NT2/D1 (cell line): Measurements from ENCODE around the gene EFHC1.

Source experiments
- DNase-seq: peaks from one replicate; pipeline ENCODE4 v3.0.0-alpha.2; 2011; ENCODE audit warnings: low read depth, low spot score
- H3K27me3 ChIP-seq: 2 replicates; pipeline ENCODE4 v1.6.0; 2011; ENCODE audit warnings: mild to moderate bottlenecking; ENCODE audit not compliant: insufficient read length, insufficient read depth
- H3K36me3 ChIP-seq: 2 replicates; pipeline ENCODE4 v1.6.1; 2011; ENCODE audit warnings: mild to moderate bottlenecking, low read length, mixed read lengths; ENCODE audit not compliant: insufficient read depth, insufficient read length
- H3K4me1 ChIP-seq: 2 replicates; pipeline ENCODE4 v1.5.1; 2011; ENCODE audit not compliant: insufficient read depth, insufficient read length
- H3K4me3 ChIP-seq: 2 replicates; pipeline ENCODE4 v1.5.1; 2011; ENCODE audit warnings: low read depth; ENCODE audit not compliant: insufficient read length
- H3K9ac ChIP-seq: 2 replicates; pipeline ENCODE4 v1.6.0; 2011; ENCODE audit warnings: low read depth; ENCODE audit not compliant: insufficient read length
- H3K9me3 ChIP-seq: 2 replicates; pipeline ENCODE4 v1.5.1; 2011; ENCODE audit warnings: mild to moderate bottlenecking, low read length; ENCODE audit not compliant: insufficient read depth
- SUZ12 ChIP-seq: IDR thresholded peaks from 2 replicates; pipeline ENCODE4 v1.6.1; 2011; ENCODE audit not compliant: insufficient read length, insufficient read depth; ENCODE audit errors: extremely low read depth
- YY1 ChIP-seq: IDR thresholded peaks from 2 replicates; pipeline ENCODE4 v1.6.1; 2011; ENCODE audit not compliant: insufficient read length, insufficient read depth
- ZNF274 ChIP-seq: IDR thresholded peaks from 2 replicates; pipeline ENCODE4 v1.6.1; 2011; ENCODE audit warnings: mild to moderate bottlenecking, low read depth, low read length

EFHC1 gene

GRCh38 chr6:52523378-52524142, 103.4 kb downstream of the EFHC1 start:
- TF ChIP-seq SUZ12 (no peak), ZNF274 (no peak), YY1 (no peak)
- Histone ChIP-seq H3K4me3 (no peak overlapping the region), H3K36me3 (peaks cover 23% of the 10 kb centered on the region), H3K9ac (no peak overlapping the region), H3K4me1 (no peaks in the 10 kb centered on the region), H3K9me3 (no peaks in the 10 kb centered on the region), H3K27me3 (no peaks in the 10 kb centered on the region)
- no peak for DNase-seq

DNA sequence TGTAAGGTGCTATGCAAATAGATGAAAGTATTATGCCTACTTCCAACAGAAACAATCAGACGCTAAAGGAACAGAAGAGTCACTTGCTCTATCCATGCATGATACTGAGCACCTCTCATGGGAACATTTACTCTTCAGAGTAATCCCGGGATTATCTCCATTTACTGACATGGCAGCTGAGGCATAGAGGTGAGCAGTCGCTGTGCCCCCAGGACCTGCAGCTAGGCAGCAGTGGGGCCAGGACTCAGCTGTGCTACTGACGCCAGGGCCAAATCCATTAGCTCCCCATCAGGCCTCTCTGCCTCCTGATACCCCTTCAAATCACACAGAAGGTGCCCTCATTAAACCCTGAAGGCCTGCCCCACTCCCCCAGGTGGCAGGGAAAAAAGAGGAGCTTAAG, 104.8 kb downstream of the EFHC1 start:
- Histone ChIP-seq H3K4me3 (no peak overlapping the region), H3K4me1 (no peaks in the 10 kb centered on the region), H3K36me3 (peaks cover 18% of the 10 kb centered on the region), H3K9me3 (no peaks in the 10 kb centered on the region), H3K9ac (no peak overlapping the region), H3K27me3 (no peaks in the 10 kb centered on the region)
- TF ChIP-seq ZNF274 (no peak), SUZ12 (no peak), YY1 (no peak)
- DNase-seq = no peak

DNA sequence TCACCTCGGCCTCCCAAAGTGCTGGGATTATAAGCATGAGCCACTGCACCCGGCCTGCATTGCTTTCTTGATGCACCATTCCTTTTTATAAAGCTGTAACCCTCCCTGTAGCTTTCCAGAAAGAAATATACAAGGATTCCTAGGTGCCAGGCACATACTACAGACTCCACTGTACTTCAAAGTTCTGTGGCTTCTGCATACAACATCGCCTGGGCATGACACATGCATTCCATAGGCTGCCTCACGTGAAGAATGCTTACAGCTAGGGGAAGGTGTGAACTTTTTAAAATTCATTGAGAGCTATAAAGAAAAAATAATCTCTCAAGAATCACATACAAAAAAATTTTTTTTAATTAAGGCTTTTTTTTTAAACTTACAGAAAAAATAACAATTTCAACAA, 106.5 kb downstream of the EFHC1 start:
- H3K9me3 ChIP-seq = no peaks in the 10 kb centered on the region
- no peak overlapping the region for H3K4me3 ChIP-seq
- no peak for DNase-seq
- no peak for TF ChIP-seq ZNF274
- no peak for TF ChIP-seq SUZ12
- TF ChIP-seq YY1 = no peak
- H3K9ac ChIP-seq = no peak overlapping the region
- peaks cover 3% of the 10 kb centered on the region for H3K4me1 ChIP-seq
- H3K27me3 ChIP-seq = no peaks in the 10 kb centered on the region
- H3K36me3 ChIP-seq = peaks cover 18% of the 10 kb centered on the region

DNA sequence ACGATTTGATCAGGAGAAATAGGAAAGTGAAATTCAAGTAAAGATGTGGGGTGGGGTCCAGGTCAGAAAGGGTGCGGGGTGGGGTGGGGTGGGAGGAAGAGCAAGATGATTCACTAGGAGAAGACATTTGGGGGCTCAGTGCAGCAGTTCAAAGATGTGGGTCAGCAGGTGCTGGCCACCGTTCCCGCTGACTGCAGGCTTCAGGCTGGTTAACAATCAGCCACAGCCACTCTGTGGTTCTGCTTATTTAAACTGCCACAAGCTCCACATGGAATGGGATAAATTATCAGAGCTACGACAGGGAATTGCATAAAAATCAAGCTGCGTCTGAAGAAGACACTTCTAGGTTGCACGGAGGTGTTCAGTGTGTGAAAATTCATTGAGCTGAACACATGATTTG, 107.3 kb downstream of the EFHC1 start:
- H3K36me3 ChIP-seq = peaks cover 18% of the 10 kb centered on the region
- H3K27me3 ChIP-seq = no peaks in the 10 kb centered on the region
- H3K4me3 ChIP-seq = no peak overlapping the region
- no peak overlapping the region for H3K9ac ChIP-seq
- no peaks in the 10 kb centered on the region for H3K9me3 ChIP-seq
- peaks cover 4% of the 10 kb centered on the region for H3K4me1 ChIP-seq
- no peak for DNase-seq
- no peak for TF ChIP-seq SUZ12
- no peak for TF ChIP-seq YY1
- TF ChIP-seq ZNF274 = no peak

- no peak for DNase-seq
- Histone ChIP-seq H3K4me1 (peaks cover 4% of the 10 kb centered on the region), H3K4me3 (no peak overlapping the region), H3K27me3 (no peaks in the 10 kb centered on the region), H3K9me3 (no peaks in the 10 kb centered on the region), H3K36me3 (peaks cover 24% of the 10 kb centered on the region), H3K9ac (no peak overlapping the region)
- TF ChIP-seq ZNF274 = no peak
- TF ChIP-seq YY1 = no peak
- TF ChIP-seq SUZ12 = no peak
Measured at GRCh38 chr6:52529311-52529710, 109.2 kb downstream of the EFHC1 start.

DNA sequence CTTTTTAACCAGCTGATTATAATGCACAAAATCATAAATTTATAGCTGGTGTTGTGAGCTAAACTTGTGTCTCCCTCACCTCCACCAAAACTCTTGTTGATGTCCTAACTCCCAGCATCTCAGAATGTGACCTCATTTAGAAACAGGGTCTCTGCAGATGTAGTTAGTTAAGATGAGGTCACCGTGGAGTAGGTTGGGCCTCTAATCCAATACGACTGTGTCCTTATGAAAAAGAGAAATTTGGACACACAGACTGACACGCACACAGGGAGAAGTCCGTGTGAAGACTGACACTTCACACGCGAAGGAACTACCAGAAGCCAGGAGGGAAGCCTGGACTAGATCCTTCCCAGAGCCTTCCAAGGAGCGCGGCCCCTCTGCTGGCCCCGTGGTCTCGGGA, 110.2 kb downstream of the EFHC1 start:
- TF ChIP-seq ZNF274 (no peak), SUZ12 (no peak), YY1 (no peak)
- Histone ChIP-seq H3K9ac (no peak overlapping the region), H3K27me3 (no peaks in the 10 kb centered on the region), H3K36me3 (peaks cover 34% of the 10 kb centered on the region), H3K4me3 (no peak overlapping the region), H3K9me3 (no peaks in the 10 kb centered on the region), H3K4me1 (peaks cover 4% of the 10 kb centered on the region)
- DNase-seq = no peak

DNA sequence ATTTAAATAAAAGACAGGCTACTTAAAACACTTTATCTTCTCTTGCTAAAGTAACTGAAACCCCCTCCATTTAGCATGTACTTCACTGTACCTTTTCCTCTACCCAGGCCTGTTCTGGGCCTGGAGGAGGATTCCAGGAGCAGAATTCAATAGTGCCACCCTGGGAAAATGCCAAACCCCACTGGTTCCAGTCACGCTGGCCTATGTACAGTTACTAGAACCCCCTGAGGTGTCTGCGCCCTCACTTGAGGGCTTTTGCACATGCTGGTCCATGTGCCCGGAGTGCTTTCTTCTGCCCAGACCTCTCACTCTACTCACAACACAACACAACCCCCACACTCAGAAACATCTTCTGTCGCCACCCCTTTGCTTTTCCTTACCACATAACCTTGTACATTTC, 111.3 kb downstream of the EFHC1 start:
- Histone ChIP-seq H3K36me3 (peaks cover 42% of the 10 kb centered on the region), H3K4me1 (peaks cover 6% of the 10 kb centered on the region)
- TF ChIP-seq ZNF274 (no peak), YY1 (no peak), SUZ12 (no peak)

More for the DNA sequence above, 111.3 kb downstream of the EFHC1 start:
- no peak overlapping the region for H3K9ac ChIP-seq
- no peak for DNase-seq
- H3K4me3 ChIP-seq = no peak overlapping the region
- no peaks in the 10 kb centered on the region for H3K27me3 ChIP-seq
- H3K9me3 ChIP-seq = no peaks in the 10 kb centered on the region
